ENCODE measurements around the gene CCSER2. TPM values are rescaled to one million over a fixed set of nuclear protein-coding genes. Genes with fewer than 3 reads are reported as not detected.
"Not testable (repeated sequence)": the region's sequence is repeated elsewhere in the genome, so short reads cannot be mapped to it uniquely, and the experiment has no call there.

The CCSER2 gene
- total RNA-seq, 1 donor from 2014 or later: 54.5 TPM

GRCh38 chr10:84347575-84348002 lies 19.2 kb downstream of the CCSER2 start:
- DNase-seq (ENCODE audit: low spot score): not testable (repeated sequence)

GRCh38 chr10:84348447-84348846 lies 20.1 kb downstream of the CCSER2 start:
- DNase-seq (ENCODE audit: low spot score): no peak

GRCh38 chr10:84348860-84349259 lies 20.5 kb downstream of the CCSER2 start:
- DNase-seq (ENCODE audit: low spot score): no peak

- DNase-seq (ENCODE audit: low spot score): peak; percentile 54
These were observed 24.0 kb downstream of the CCSER2 start for GRCh38 chr10:84352251-84352842.

GRCh38 chr10:84353052-84353803 lies 24.8 kb downstream of the CCSER2 start:
- no peak for DNase-seq (ENCODE audit: low spot score)

GRCh38 chr10:84354623-84355022 lies 26.2 kb downstream of the CCSER2 start:
- no peak for DNase-seq (ENCODE audit: low spot score)

GRCh38 chr10:84355106-84355505 lies 26.7 kb downstream of the CCSER2 start:
- no peak for DNase-seq (ENCODE audit: low spot score)

GRCh38 chr10:84356928-84357327 lies 28.5 kb downstream of the CCSER2 start:
- no peak for DNase-seq (ENCODE audit: low spot score)

GRCh38 chr10:84358743-84359142 lies 30.4 kb downstream of the CCSER2 start:
- no peak for DNase-seq (ENCODE audit: low spot score)

- no peak for DNase-seq (ENCODE audit: low spot score)
These were observed 32.4 kb downstream of the CCSER2 start for GRCh38 chr10:84360637-84361365.

- no peak for DNase-seq (ENCODE audit: low spot score)
These were observed 37.0 kb downstream of the CCSER2 start for GRCh38 chr10:84365335-84365881.

- DNase-seq (ENCODE audit: low spot score): no peak
These were observed 37.7 kb downstream of the CCSER2 start for GRCh38 chr10:84366041-84366440.

GRCh38 chr10:84367256-84367655 lies 38.9 kb downstream of the CCSER2 start:
- no peak for DNase-seq (ENCODE audit: low spot score)

- no peak for DNase-seq (ENCODE audit: low spot score)
These were observed 40.4 kb downstream of the CCSER2 start for GRCh38 chr10:84368828-84369227.

GRCh38 chr10:84370283-84370682 lies 41.9 kb downstream of the CCSER2 start:
- DNase-seq (ENCODE audit: low spot score): no peak

- DNase-seq (ENCODE audit: low spot score): no peak
These were observed 43.6 kb downstream of the CCSER2 start for GRCh38 chr10:84371944-84372343.

GRCh38 chr10:84373000-84373399 lies 44.6 kb downstream of the CCSER2 start:
- no peak for DNase-seq (ENCODE audit: low spot score)

GRCh38 chr10:84374455-84374854 lies 46.1 kb downstream of the CCSER2 start:
- no peak for DNase-seq (ENCODE audit: low spot score)

- peak; percentile 47 for DNase-seq (ENCODE audit: low spot score)
These were observed 46.6 kb downstream of the CCSER2 start for GRCh38 chr10:84375011-84375410.

- no peak for DNase-seq (ENCODE audit: low spot score)
These were observed 47.5 kb downstream of the CCSER2 start for GRCh38 chr10:84375881-84376280.

GRCh38 chr10:84388148-84388547 lies 59.8 kb downstream of the CCSER2 start:
- no peak for DNase-seq (ENCODE audit: low spot score)

GRCh38 chr10:84390364-84390763 lies 62.0 kb downstream of the CCSER2 start:
- DNase-seq (ENCODE audit: low spot score): no peak
